Measurements from ENCODE around the gene EFCAB6. TPM values are rescaled to one million over a fixed set of nuclear protein-coding genes. Genes with fewer than 3 reads are reported as not detected.

The EFCAB6 gene
- total and polyA plus RNA-seq, 2 donors: 1.1 to 1.4 TPM

- DNase-seq (ENCODE audit: low read depth in 6 of 9, low spot score in 9 of 9): no peak
These were observed 62.6 kb downstream of the EFCAB6 start for GRCh38 chr22:43749473-43749872.

GRCh38 chr22:43747877-43748276 lies 64.2 kb downstream of the EFCAB6 start:
- no peaks in the 10 kb centered on the region for H3K27me3 ChIP-seq (ENCODE audit: control insufficient read depth in 2 of 2, insufficient read depth in 1 of 2, low read length in 1 of 2)
- H3K4me3 ChIP-seq (ENCODE audit: low read length in 2 of 2): no peak overlapping the region
- no peaks in the 10 kb centered on the region for H3K36me3 ChIP-seq (ENCODE audit: control insufficient read depth in 2 of 2, insufficient read depth in 2 of 2, low read length in 1 of 2)
- no peaks in the 10 kb centered on the region for H3K9me3 ChIP-seq (ENCODE audit: control insufficient read depth in 2 of 2, insufficient read depth in 1 of 2, low read length in 1 of 2)
- no peaks in the 10 kb centered on the region for H3K4me1 ChIP-seq (ENCODE audit: control insufficient read depth in 2 of 2, insufficient read depth in 2 of 2, low read length in 2 of 2)
- 95% methylated on average over 6 of the region's 6 CpGs for WGBS
- no peak overlapping the region for H3K27ac ChIP-seq (ENCODE audit: low read depth in 1 of 2, low read length in 1 of 2)
- no peak for DNase-seq (ENCODE audit: low read depth in 6 of 9, low spot score in 9 of 9)

More at GRCh38 chr22:43749473-43749872, 62.6 kb downstream of the EFCAB6 start:
- no peaks in the 10 kb centered on the region for H3K4me1 ChIP-seq (ENCODE audit: control insufficient read depth in 2 of 2, insufficient read depth in 2 of 2, low read length in 2 of 2)
- H3K27me3 ChIP-seq (ENCODE audit: control insufficient read depth in 2 of 2, insufficient read depth in 1 of 2, low read length in 1 of 2): no peaks in the 10 kb centered on the region
- H3K27ac ChIP-seq (ENCODE audit: low read depth in 1 of 2, low read length in 1 of 2): no peak overlapping the region
- H3K9me3 ChIP-seq (ENCODE audit: control insufficient read depth in 2 of 2, insufficient read depth in 1 of 2, low read length in 1 of 2): no peaks in the 10 kb centered on the region
- no peaks in the 10 kb centered on the region for H3K36me3 ChIP-seq (ENCODE audit: control insufficient read depth in 2 of 2, insufficient read depth in 2 of 2, low read length in 1 of 2)
- H3K4me3 ChIP-seq (ENCODE audit: low read length in 2 of 2): no peak overlapping the region
- WGBS: 88% methylated on average over 15 of the region's 15 CpGs

- Histone ChIP-seq H3K36me3 (ENCODE audit: control insufficient read depth in 2 of 2, insufficient read depth in 2 of 2, low read length in 1 of 2) (no peaks in the 10 kb centered on the region), H3K4me3 (ENCODE audit: low read length in 2 of 2) (no peak overlapping the region), H3K4me1 (ENCODE audit: control insufficient read depth in 2 of 2, insufficient read depth in 2 of 2, low read length in 2 of 2) (no peaks in the 10 kb centered on the region), H3K27me3 (ENCODE audit: control insufficient read depth in 2 of 2, insufficient read depth in 1 of 2, low read length in 1 of 2) (no peaks in the 10 kb centered on the region), H3K27ac (ENCODE audit: low read depth in 1 of 2, low read length in 1 of 2) (no peak overlapping the region), H3K9me3 (ENCODE audit: control insufficient read depth in 2 of 2, insufficient read depth in 1 of 2, low read length in 1 of 2) (no peaks in the 10 kb centered on the region)
- DNase-seq (ENCODE audit: low read depth in 6 of 9, low spot score in 9 of 9): no peak
- 94% methylated on average over 6 of the region's 6 CpGs for WGBS
These were observed 65.0 kb downstream of the EFCAB6 start for GRCh38 chr22:43747058-43747457.

- 95% methylated on average over 13 of the region's 13 CpGs for WGBS
- DNase-seq (ENCODE audit: low read depth in 6 of 9, low spot score in 9 of 9): no peak
These were observed 66.2 kb downstream of the EFCAB6 start for GRCh38 chr22:43745783-43746356.

GRCh38 chr22:43745411-43745770 lies 66.7 kb downstream of the EFCAB6 start:
- H3K9me3 ChIP-seq (ENCODE audit: control insufficient read depth in 2 of 2, insufficient read depth in 1 of 2, low read length in 1 of 2): no peaks in the 10 kb centered on the region
- 91% methylated on average over 7 of the region's 7 CpGs for WGBS
- no peak overlapping the region for H3K27ac ChIP-seq (ENCODE audit: low read depth in 1 of 2, low read length in 1 of 2)
- H3K36me3 ChIP-seq (ENCODE audit: control insufficient read depth in 2 of 2, insufficient read depth in 2 of 2, low read length in 1 of 2): no peaks in the 10 kb centered on the region
- DNase-seq (ENCODE audit: low read depth in 6 of 9, low spot score in 9 of 9): no peak
- peaks cover 0 to 2% of the 10 kb centered on the region in 2 donors for H3K27me3 ChIP-seq (ENCODE audit: control insufficient read depth in 2 of 2, insufficient read depth in 1 of 2, low read length in 1 of 2)
- H3K4me1 ChIP-seq (ENCODE audit: control insufficient read depth in 2 of 2, insufficient read depth in 2 of 2, low read length in 2 of 2): no peaks in the 10 kb centered on the region
- H3K4me3 ChIP-seq (ENCODE audit: low read length in 2 of 2): no peak overlapping the region

More at GRCh38 chr22:43745783-43746356, 66.2 kb downstream of the EFCAB6 start:
- Histone ChIP-seq H3K4me3 (ENCODE audit: low read length in 2 of 2) (no peak overlapping the region), H3K9me3 (ENCODE audit: control insufficient read depth in 2 of 2, insufficient read depth in 1 of 2, low read length in 1 of 2) (no peaks in the 10 kb centered on the region), H3K27me3 (ENCODE audit: control insufficient read depth in 2 of 2, insufficient read depth in 1 of 2, low read length in 1 of 2) (no peaks in the 10 kb centered on the region), H3K36me3 (ENCODE audit: control insufficient read depth in 2 of 2, insufficient read depth in 2 of 2, low read length in 1 of 2) (no peaks in the 10 kb centered on the region), H3K4me1 (ENCODE audit: control insufficient read depth in 2 of 2, insufficient read depth in 2 of 2, low read length in 2 of 2) (no peaks in the 10 kb centered on the region), H3K27ac (ENCODE audit: low read depth in 1 of 2, low read length in 1 of 2) (no peak overlapping the region)

- no peak overlapping the region for H3K27ac ChIP-seq (ENCODE audit: low read depth in 1 of 2, low read length in 1 of 2)
- 76% methylated on average over 9 of the region's 9 CpGs for WGBS
- no peak for DNase-seq (ENCODE audit: low read depth in 6 of 9, low spot score in 9 of 9)
These were observed 67.2 kb downstream of the EFCAB6 start for GRCh38 chr22:43744700-43745410.

GRCh38 chr22:43743929-43744643 lies 68.0 kb downstream of the EFCAB6 start:
- H3K4me1 ChIP-seq (ENCODE audit: control insufficient read depth in 2 of 2, insufficient read depth in 2 of 2, low read length in 2 of 2): no peaks in the 10 kb centered on the region
- no peak for DNase-seq (ENCODE audit: low read depth in 6 of 9, low spot score in 9 of 9)
- no peaks in the 10 kb centered on the region for H3K36me3 ChIP-seq (ENCODE audit: control insufficient read depth in 2 of 2, insufficient read depth in 2 of 2, low read length in 1 of 2)
- peaks cover 0 to 2% of the 10 kb centered on the region in 2 donors for H3K27me3 ChIP-seq (ENCODE audit: control insufficient read depth in 2 of 2, insufficient read depth in 1 of 2, low read length in 1 of 2)
- 98% methylated on average over 3 of the region's 3 CpGs for WGBS
- no peak overlapping the region for H3K27ac ChIP-seq (ENCODE audit: low read depth in 1 of 2, low read length in 1 of 2)
- no peak overlapping the region for H3K4me3 ChIP-seq (ENCODE audit: low read length in 2 of 2)
- no peaks in the 10 kb centered on the region for H3K9me3 ChIP-seq (ENCODE audit: control insufficient read depth in 2 of 2, insufficient read depth in 1 of 2, low read length in 1 of 2)

More at GRCh38 chr22:43744700-43745410, 67.2 kb downstream of the EFCAB6 start:
- Histone ChIP-seq H3K4me1 (ENCODE audit: control insufficient read depth in 2 of 2, insufficient read depth in 2 of 2, low read length in 2 of 2) (no peaks in the 10 kb centered on the region), H3K9me3 (ENCODE audit: control insufficient read depth in 2 of 2, insufficient read depth in 1 of 2, low read length in 1 of 2) (no peaks in the 10 kb centered on the region), H3K27me3 (ENCODE audit: control insufficient read depth in 2 of 2, insufficient read depth in 1 of 2, low read length in 1 of 2) (peaks cover 0 to 2% of the 10 kb centered on the region in 2 donors), H3K36me3 (ENCODE audit: control insufficient read depth in 2 of 2, insufficient read depth in 2 of 2, low read length in 1 of 2) (no peaks in the 10 kb centered on the region), H3K4me3 (ENCODE audit: low read length in 2 of 2) (no peak overlapping the region)

- Histone ChIP-seq H3K9me3 (ENCODE audit: control insufficient read depth in 2 of 2, insufficient read depth in 1 of 2, low read length in 1 of 2) (no peaks in the 10 kb centered on the region), H3K27ac (ENCODE audit: low read depth in 1 of 2, low read length in 1 of 2) (no peak overlapping the region), H3K4me1 (ENCODE audit: control insufficient read depth in 2 of 2, insufficient read depth in 2 of 2, low read length in 2 of 2) (no peaks in the 10 kb centered on the region), H3K4me3 (ENCODE audit: low read length in 2 of 2) (no peak overlapping the region), H3K36me3 (ENCODE audit: control insufficient read depth in 2 of 2, insufficient read depth in 2 of 2, low read length in 1 of 2) (no peaks in the 10 kb centered on the region), H3K27me3 (ENCODE audit: control insufficient read depth in 2 of 2, insufficient read depth in 1 of 2, low read length in 1 of 2) (peaks cover 0 to 2% of the 10 kb centered on the region in 2 donors)
- WGBS: 63% methylated on average over 4 of the region's 4 CpGs
- no peak for DNase-seq (ENCODE audit: low read depth in 6 of 9, low spot score in 9 of 9)
These were observed 69.0 kb downstream of the EFCAB6 start for GRCh38 chr22:43743131-43743530.

Measured in thymus (tissue), 11 donors.